Peyer's patch (tissue), 4 donors: ENCODE data around the gene EID2. TPM values are rescaled to one million over a fixed set of nuclear protein-coding genes. Genes with fewer than 3 reads are reported as not detected.

Experiments used
- DNase-seq, 3 donors: peaks; one replicate each; pipeline ENCODE4 v3.0.0-alpha.2; 2017 to 2019
- H3K27ac ChIP-seq, 4 donors: fragments of 200-600 bp; sonication (generic); one replicate each; pipeline ENCODE4 v1.5.1; 2016 to 2019
- H3K27me3 ChIP-seq, 2 donors: fragments of 200-600 bp; sonication (generic); one replicate each; pipeline ENCODE4 v1.5.1; 2019
- H3K36me3 ChIP-seq, 3 donors: fragments of 200-600 bp; sonication (generic); one replicate each; pipeline ENCODE4 v1.5.1; 2016 to 2019
- H3K4me1 ChIP-seq, 4 donors: fragments of 200-600 bp; sonication (generic); one replicate each; pipeline ENCODE4 v1.5.1; 2016 to 2019
- H3K4me3 ChIP-seq, 4 donors: fragments of 200-600 bp; sonication (generic); 1 replicate in 3 of 4; 2 replicates in 1 of 4; pipeline ENCODE4 v1.5.1; 2016 to 2019; ENCODE audit warnings: mild to moderate bottlenecking in 1 of 4
- H3K9me3 ChIP-seq, 4 donors: fragments of 200-600 bp; sonication (generic); one replicate each; pipeline ENCODE4 v1.5.1; 2016 to 2019; ENCODE audit warnings: mild to moderate bottlenecking in 1 of 4
- POLR2A ChIP-seq, 2 donors: fragments of 450-650 bp; IDR thresholded peaks; one replicate each; pipeline ENCODE4 v1.5.1; 2017; ENCODE audit warnings: antibody characterized with exemption in 2 of 2, mild to moderate bottlenecking in 2 of 2, moderate library complexity in 2 of 2
- total RNA-seq, 4 donors: library from RNA; depleted of rRNA; stranded (reverse); fragments of >200 nt; gene quantifications; one replicate each; pipeline ENCODE4 v1.1.0, GENCODE V29; 2016
- TF ChIP-seq, protein P1 (sequence below), 6 experiments: fragments of 450-650 bp in 4 of 6; fragments of 200-600 bp in 2 of 6; sonication (generic) in 1 of 6; IDR thresholded peaks; one replicate each; pipeline ENCODE4 v1.5.1; 2017 to 2019; ENCODE audit warnings: antibody characterized with exemption in 6 of 6, mild to moderate bottlenecking in 3 of 6, moderate library complexity in 1 of 6

EID2 gene, protein sequence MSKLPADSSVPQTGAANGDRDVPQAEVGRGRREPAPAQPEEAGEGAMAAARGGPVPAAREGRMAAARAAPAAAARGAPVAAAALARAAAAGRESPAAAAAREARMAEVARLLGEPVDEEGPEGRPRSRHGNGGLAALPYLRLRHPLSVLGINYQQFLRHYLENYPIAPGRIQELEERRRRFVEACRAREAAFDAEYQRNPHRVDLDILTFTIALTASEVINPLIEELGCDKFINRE
- 10 to 100 TPM in 1 of 4 donors, 1 to 10 TPM in 3; 7.1 to 12.4 (median 8.8) TPM for total RNA-seq

DNA sequence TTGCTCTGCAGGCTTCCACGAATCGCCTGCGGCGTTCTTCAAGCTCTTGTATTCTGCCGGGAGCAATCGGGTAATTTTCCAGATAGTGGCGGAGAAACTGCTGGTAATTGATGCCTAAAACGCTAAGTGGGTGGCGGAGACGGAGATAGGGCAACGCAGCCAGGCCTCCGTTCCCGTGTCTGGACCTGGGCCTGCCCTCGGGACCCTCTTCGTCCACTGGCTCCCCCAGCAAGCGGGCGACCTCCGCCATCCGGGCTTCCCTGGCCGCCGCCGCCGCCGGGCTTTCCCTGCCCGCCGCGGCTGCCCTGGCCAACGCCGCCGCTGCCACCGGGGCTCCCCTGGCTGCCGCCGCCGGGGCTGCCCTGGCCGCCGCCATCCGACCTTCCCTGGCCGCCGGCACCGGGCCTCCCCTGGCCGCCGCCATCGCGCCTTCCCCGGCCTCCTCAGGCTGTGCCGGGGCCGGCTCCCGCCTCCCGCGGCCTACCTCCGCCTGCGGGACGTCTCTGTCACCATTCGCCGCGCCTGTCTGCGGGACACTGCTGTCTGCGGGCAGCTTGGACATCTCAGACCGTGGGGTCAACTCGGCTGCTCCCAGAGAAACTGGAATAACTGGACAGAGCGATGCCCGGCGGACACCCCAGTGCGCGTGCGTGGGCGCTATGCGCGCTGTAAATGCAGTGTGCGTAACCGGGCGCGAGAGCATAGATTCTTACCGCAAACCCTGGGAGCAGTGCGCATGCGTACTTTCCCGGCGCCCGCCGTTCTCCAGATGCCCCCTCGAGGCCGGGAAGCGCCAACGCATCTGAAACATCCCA is at the start of gene EID2:
TSS of gene EID2 (minus strand) at position 644 of the 815 bp plus-strand sequence. CDS start at position 562, 82 bp downstream.
- Histone ChIP-seq H3K4me1 (peaks cover 0 to 15% (median 0%) of the 10 kb centered on the region in 4 donors), H3K9me3 (no peaks in the 10 kb centered on the region), H3K36me3 (no peaks in the 10 kb centered on the region), H3K4me3 (peak within 1 kb of the TSS; percentile 70 to 95 (median 86)), H3K27me3 (no peaks in the 10 kb centered on the region), H3K27ac (peak within 1 kb of the TSS; percentile 89 to 96 (median 95))
- TF ChIP-seq, protein P1, sequence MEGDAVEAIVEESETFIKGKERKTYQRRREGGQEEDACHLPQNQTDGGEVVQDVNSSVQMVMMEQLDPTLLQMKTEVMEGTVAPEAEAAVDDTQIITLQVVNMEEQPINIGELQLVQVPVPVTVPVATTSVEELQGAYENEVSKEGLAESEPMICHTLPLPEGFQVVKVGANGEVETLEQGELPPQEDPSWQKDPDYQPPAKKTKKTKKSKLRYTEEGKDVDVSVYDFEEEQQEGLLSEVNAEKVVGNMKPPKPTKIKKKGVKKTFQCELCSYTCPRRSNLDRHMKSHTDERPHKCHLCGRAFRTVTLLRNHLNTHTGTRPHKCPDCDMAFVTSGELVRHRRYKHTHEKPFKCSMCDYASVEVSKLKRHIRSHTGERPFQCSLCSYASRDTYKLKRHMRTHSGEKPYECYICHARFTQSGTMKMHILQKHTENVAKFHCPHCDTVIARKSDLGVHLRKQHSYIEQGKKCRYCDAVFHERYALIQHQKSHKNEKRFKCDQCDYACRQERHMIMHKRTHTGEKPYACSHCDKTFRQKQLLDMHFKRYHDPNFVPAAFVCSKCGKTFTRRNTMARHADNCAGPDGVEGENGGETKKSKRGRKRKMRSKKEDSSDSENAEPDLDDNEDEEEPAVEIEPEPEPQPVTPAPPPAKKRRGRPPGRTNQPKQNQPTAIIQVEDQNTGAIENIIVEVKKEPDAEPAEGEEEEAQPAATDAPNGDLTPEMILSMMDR (IDR thresholded peaks at IDR 0.05): peak; percentile 80 to 91 (median 86)
- peak; percentile 57 to 84 for TF ChIP-seq POLR2A (IDR thresholded peaks at IDR 0.05)
- DNase-seq: peak; percentile 90 to 97 (median 94)

DNA sequence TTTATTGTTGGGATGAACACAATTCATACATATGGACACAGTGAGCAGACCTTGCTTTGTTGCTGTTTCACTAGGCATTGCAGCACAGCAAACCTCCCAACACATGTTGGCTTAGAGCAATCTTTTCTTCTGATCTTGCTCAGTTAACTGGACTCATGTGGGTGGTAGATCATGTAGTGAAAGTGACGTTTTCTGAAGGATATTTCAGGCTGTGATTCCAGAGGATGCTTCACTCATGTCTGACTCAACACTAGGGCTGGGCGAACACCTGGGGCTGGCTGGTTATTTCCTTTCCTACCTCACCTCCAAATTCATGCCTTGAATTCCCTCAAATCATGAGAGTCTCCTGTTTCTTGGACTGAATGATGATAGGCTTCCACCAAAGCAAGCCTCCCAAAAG is 48.1 kb upstream of the EID2 start:
- no peaks in the 10 kb centered on the region for H3K4me1 ChIP-seq
- no peaks in the 10 kb centered on the region for H3K9me3 ChIP-seq
- no peak for DNase-seq
- no peak overlapping the region for H3K4me3 ChIP-seq
- no peaks in the 10 kb centered on the region for H3K36me3 ChIP-seq
- H3K27ac ChIP-seq: no peak overlapping the region
- TF ChIP-seq, protein P1 (IDR thresholded peaks at IDR 0.05): no peak
- TF ChIP-seq POLR2A (IDR thresholded peaks at IDR 0.05): no peak
- no peaks in the 10 kb centered on the region for H3K27me3 ChIP-seq

DNA sequence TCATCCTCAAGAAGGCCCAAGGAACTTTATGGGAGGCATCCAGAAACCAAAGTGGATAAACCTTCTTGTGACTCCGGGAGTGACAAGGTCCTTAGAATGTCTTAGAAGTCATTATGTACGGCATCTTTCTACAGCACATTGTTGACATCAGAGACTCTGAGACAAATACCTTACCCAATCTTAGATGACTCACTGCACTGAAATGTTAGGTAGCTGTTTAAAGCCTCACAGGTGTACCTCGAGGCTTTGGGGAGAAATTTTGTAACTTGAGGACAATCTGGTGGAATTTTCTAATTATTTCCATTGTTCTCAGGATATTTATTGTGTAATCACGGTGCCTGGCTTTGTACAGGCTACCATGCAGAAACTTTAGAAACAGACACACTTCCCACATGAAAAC is 47.5 kb upstream of the EID2 start:
- TF ChIP-seq POLR2A (IDR thresholded peaks at IDR 0.05): no peak
- TF ChIP-seq, protein P1 (IDR thresholded peaks at IDR 0.05): no peak
- Histone ChIP-seq H3K36me3 (no peaks in the 10 kb centered on the region), H3K27ac (no peak overlapping the region), H3K4me1 (no peaks in the 10 kb centered on the region), H3K4me3 (no peak overlapping the region), H3K27me3 (no peaks in the 10 kb centered on the region), H3K9me3 (no peaks in the 10 kb centered on the region)
- DNase-seq: no peak

DNA sequence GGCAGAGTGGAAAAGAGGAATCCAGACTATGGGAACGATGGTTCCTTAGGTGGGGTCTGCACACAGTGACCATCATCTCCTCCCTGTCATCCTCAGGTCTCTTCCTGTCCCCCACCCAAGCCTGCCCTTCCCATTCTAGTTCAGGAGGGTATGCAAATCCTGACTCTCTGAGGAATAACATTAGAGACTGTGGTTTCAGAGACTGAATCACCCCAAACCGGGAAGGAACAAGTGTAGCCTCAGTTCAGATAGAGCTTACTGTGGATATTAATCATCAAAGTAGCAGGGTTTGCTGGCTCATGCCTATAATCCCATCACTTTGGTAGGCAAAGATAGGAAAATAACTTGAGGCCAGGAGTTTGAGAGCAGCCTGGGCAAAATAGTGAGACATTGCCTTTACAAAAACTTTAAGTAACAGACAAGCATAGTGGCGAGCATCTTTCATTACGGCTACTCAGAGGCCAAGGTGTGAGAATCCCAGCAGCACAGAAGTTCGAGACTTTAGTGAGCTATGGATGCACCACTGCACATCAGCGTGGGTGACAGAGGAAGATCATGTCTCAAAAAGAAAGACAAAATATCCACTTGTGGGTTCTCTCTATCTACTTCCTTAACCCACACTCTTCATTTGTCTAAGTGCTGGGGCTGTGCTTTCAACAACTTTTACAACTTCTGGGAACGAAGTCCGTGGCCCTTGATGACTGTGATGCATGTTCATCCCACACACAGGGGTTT is 43.1 kb upstream of the EID2 start:
- Histone ChIP-seq H3K4me3 (no peak overlapping the region), H3K27ac (no peak overlapping the region), H3K27me3 (no peaks in the 10 kb centered on the region), H3K36me3 (no peaks in the 10 kb centered on the region), H3K9me3 (no peaks in the 10 kb centered on the region), H3K4me1 (no peaks in the 10 kb centered on the region)
- no peak for DNase-seq
- TF ChIP-seq, protein P1 (IDR thresholded peaks at IDR 0.05): no peak

DNA sequence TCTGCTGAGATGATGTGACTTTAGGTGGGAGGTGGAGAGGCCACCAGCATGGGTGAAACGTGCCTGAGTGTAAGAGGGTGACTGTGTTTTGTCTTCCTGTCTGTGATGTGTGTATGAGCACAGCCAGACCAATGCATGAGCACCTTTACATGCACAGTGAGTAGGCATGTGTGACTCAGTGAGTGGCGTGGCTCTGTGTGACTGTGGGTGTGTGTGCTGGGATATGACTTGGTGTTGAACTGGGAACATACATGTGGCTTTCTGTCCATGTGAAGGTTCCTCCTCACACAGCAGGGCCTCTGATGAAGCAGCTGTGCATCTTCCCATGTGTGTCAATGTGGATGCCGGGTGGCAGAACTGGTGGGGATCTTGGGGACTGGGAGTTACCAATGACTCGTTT is 42.5 kb upstream of the EID2 start:
- Histone ChIP-seq H3K9me3 (no peaks in the 10 kb centered on the region), H3K4me3 (no peak overlapping the region), H3K27me3 (no peaks in the 10 kb centered on the region), H3K27ac (no peak overlapping the region), H3K36me3 (no peaks in the 10 kb centered on the region), H3K4me1 (no peaks in the 10 kb centered on the region)
- DNase-seq: no peak
- TF ChIP-seq POLR2A (IDR thresholded peaks at IDR 0.05): no peak
- TF ChIP-seq, protein P1 (IDR thresholded peaks at IDR 0.05): no peak
